Lower lobe of right lung (tissue), 2 donors: Measurements from ENCODE around the gene GTPBP6. TPM values are rescaled to one million over a fixed set of nuclear protein-coding genes. Genes with fewer than 3 reads are reported as not detected.

Source experiments
- ATAC-seq, 2 donors: fragments of 200-7000 bp; cut with Tn5 transposase; one replicate each; pipeline ENCODE4 v1.9.1; 2020 to 2022; ENCODE audit warnings: mild to moderate bottlenecking in 2 of 2, moderate library complexity in 2 of 2
- DNase-seq: peaks from one replicate; pipeline ENCODE4 v3.0.0-alpha.2; 2020
- H3K27ac ChIP-seq: fragments of 200-600 bp; one replicate; pipeline ENCODE4 v1.8.0; 2022
- H3K27me3 ChIP-seq: fragments of 200-600 bp; one replicate; pipeline ENCODE4 v1.8.0; 2022; ENCODE audit warnings: low read depth
- H3K36me3 ChIP-seq: fragments of 200-600 bp; one replicate; pipeline ENCODE4 v1.8.0; 2022; ENCODE audit warnings: mild to moderate bottlenecking
- H3K4me1 ChIP-seq: fragments of 200-600 bp; one replicate; pipeline ENCODE4 v1.8.0; 2022
- H3K4me3 ChIP-seq: fragments of 200-600 bp; one replicate; pipeline ENCODE4 v1.8.0; 2022; ENCODE audit warnings: mild to moderate bottlenecking
- H3K9me3 ChIP-seq: fragments of 200-600 bp; one replicate; pipeline ENCODE4 v1.8.0; 2022
- CTCF ChIP-seq: fragments of 200-600 bp; IDR thresholded peaks from one replicate; pipeline ENCODE4 v1.8.0; 2022; ENCODE audit warnings: antibody characterized with exemption, mild to moderate bottlenecking
- intact Hi-C: fragments of 100-400 bp; cut with DNase I; formaldehyde crosslinking; loops from one replicate; pipeline ENCODE4 v1.11.0; 2022
- total RNA-seq: library from RNA; stranded (reverse); fragmentation: NEBNext Ultra II Directional; extraction: Animal tissue kit (Norgen Biotek cat#: 25700); gene quantifications from one replicate; pipeline ENCODE4 v1.2.1, GENCODE V29; 2021
- donor health status: DM: no; HTN: yes; CAD: no; lungs with severe emphysema.

GTPBP6 gene
- total RNA-seq, 1 donor from 2014 or later = 47.1 TPM

GRCh38 chrX:319579-320125, 1.1 kb upstream of the GTPBP6 start:
- intact Hi-C loops = no loop called here
- DNase-seq (peak; percentile 67), ATAC-seq (no peak)
- peak overlapping the region; percentile 88 for H3K27ac ChIP-seq
- peaks cover 15% of the 10 kb centered on the region for H3K36me3 ChIP-seq
- no peak for TF ChIP-seq CTCF
- peak overlapping the region; percentile 86 for H3K4me3 ChIP-seq
- H3K27me3 ChIP-seq = no peaks in the 10 kb centered on the region
- no peaks in the 10 kb centered on the region for H3K9me3 ChIP-seq
- H3K4me1 ChIP-seq = peaks cover 13% of the 10 kb centered on the region

DNA sequence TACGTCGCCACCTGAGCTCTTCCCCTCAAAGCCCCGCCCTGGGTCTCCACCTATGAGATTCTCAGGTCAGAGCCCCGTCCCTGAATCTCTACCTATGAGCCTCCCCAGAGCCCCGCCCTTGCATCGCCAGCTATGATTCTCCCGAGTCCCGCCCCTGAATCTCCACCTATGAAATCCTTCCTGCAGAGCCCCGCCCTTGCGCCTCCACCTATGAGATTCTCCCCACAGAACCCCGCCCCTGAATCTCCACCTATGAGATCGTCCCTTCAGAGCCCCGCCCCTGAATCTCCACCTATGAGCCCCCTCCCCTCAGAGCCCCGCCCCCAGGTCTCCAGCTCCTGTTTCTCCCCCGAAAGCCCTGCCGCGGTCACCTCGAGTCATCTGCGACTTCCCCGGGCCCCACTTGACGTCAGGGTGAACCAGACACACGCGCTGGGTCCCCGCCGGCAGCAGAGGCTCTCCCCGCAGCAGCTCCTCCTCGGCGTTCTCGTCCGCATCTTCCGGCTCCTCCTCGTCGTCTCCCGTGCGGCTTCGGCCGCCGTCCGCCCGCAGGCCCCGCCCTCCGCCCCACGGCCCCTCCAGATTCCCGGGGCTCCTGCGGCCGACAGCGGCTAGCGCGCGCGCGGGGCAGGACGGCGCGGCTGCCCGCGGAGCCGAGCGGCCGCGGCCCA, 393 bp downstream of the GTPBP6 start:
- DNase-seq = peak; percentile 99
- no peaks in the 10 kb centered on the region for H3K27me3 ChIP-seq
- peak overlapping the region; percentile 92 for H3K27ac ChIP-seq
- H3K4me1 ChIP-seq = peaks cover 13% of the 10 kb centered on the region
- intact Hi-C loops = no loop called here
- ATAC-seq = peak; percentile 83 to 89
- H3K4me3 ChIP-seq = peak overlapping the region; percentile 86
- no peak for TF ChIP-seq CTCF
- H3K36me3 ChIP-seq = peaks cover 29% of the 10 kb centered on the region
- H3K9me3 ChIP-seq = no peaks in the 10 kb centered on the region

DNA sequence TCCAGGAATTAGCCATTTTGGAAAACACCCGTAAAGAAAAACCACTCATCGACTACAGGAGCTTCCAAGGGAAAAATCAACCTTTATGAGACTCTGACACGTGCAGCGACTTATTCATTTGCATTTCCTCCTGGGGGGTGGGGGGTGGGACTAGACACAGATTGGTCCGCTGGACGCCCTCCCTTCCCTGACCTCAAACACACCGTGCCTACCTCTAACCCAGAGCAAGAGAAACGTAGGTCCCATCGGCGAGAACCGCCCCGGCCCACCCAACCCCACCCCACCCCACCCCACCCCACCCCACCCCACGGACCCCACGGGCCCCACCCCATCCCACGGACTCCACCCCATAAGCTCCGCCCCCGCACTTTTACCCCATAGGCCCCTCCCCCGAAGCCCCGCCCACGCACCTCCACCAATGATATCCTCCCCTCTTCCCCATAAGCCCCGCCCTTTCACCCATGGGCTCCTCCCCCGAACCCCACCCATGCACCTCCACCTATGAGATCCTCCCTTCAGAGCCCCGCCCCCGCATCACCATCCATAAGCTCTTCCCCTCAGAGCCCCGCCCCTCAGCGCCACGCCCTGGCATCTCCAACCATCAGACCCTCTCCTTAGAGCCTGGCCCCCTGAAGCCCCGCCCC, 1.1 kb downstream of the GTPBP6 start:
- peak overlapping the region; percentile 92 for H3K27ac ChIP-seq
- no peak for TF ChIP-seq CTCF
- intact Hi-C loops = no loop called here
- H3K4me3 ChIP-seq = peak overlapping the region; percentile 86
- no peak for ATAC-seq
- H3K36me3 ChIP-seq = peaks cover 35% of the 10 kb centered on the region
- peaks cover 13% of the 10 kb centered on the region for H3K4me1 ChIP-seq
- no peaks in the 10 kb centered on the region for H3K27me3 ChIP-seq
- DNase-seq = no peak
- H3K9me3 ChIP-seq = no peaks in the 10 kb centered on the region

- Histone ChIP-seq H3K27ac (no peak overlapping the region), H3K9me3 (no peaks in the 10 kb centered on the region), H3K4me1 (peaks cover 13% of the 10 kb centered on the region), H3K27me3 (no peaks in the 10 kb centered on the region), H3K4me3 (no peak overlapping the region), H3K36me3 (peaks cover 42% of the 10 kb centered on the region)
- no peak for TF ChIP-seq CTCF
- ATAC-seq (no peak), DNase-seq (peak; percentile 58)
- intact Hi-C loops = no loop called here
Measured at GRCh38 chrX:316351-317325, 2.0 kb downstream of the GTPBP6 start.
